HG03378 (cell line): Measurements from ENCODE around the gene GPRC5C.

ENCODE experiments used
- ATAC-seq: cut with Tn5 transposase; IDR thresholded peaks from one replicate; pipeline ENCODE4 v1.9.1; 2021; ENCODE audit warnings: mild to moderate bottlenecking, moderate library complexity; ENCODE audit not compliant: unreplicated experiment

GPRC5C gene

DNA sequence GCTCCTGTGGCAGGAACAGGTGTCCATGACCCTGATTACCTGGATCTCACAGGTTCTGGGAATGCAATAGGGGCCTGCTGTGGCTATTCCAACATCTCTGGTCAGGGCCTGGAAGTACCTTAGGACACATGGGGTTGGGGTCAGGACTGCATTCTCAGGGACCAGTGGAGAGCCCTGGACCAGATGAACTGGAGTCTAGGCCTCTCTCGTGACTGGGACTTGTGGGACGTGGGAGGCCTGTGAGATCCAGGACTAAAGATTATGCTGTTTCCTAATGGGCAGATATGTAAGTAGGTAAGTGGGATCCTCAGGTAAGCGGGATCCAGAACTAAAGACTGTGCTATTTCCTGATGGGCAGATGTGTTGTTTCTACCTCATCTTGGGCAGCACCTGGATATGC lies 18.3 kb downstream of the GPRC5C start:
- ATAC-seq, result no peak

- ATAC-seq, result no peak
Observed at GRCh38 chr17:74450925-74451403, 19.1 kb downstream of the GPRC5C start.

DNA sequence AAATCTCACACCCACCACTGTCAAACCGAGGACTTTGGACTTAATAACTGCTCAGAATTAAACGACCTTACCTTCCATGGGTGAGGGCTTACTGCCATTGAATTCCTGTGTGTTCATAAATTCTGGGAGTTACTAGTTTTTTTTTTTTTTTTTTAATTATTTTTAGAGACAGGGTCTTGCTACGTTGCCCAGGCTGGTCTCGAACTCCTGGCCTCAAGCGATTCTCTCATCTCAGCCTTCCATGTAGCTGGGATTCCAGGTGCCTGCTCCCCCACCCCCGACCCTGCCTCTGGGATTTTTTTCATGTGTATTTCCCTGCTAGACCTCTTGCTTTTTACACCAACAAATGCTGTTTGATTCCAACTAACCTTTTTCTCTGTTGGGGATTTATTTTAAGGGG lies 19.7 kb downstream of the GPRC5C start:
- ATAC-seq, result no peak

DNA sequence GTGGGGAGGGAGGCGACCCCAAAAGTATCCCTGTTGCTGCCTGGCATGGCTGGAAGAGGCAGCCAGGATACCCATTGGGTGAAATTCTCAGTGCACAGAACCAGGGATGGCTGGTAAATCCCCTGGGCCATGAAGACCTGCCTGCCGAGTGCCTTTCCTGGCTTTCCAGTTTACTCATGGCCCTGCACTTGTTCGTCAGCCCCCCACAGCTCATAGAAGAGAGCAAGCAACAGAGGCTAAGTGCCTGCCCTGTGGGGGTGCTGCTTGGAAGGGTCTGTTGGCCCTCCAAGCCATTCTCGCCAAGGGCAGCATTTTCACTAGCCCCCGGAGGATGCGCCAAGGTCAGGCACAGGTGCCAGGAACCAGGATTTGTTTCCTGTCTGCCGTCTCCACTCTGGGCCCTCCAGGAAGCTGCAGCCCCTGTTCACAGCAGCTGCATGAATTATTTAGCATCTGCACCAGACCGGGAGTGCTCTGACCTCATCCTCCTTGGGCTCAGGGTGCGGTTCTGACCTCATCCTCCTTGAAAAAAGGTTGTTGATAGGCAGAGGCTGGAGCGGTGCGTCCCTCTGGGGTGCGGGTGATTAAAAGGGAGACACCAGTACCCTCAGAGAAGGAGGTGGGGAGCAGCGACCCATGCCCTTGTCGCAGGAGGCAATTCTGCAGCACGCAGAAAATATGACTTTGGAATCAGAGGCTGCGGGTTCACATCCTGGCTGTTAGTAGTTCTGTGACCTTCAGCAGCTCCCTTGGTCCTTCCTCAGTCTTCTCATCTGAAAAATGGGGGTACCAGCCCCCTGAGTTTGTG lies 20.3 kb downstream of the GPRC5C start:
- no peak for ATAC-seq

DNA sequence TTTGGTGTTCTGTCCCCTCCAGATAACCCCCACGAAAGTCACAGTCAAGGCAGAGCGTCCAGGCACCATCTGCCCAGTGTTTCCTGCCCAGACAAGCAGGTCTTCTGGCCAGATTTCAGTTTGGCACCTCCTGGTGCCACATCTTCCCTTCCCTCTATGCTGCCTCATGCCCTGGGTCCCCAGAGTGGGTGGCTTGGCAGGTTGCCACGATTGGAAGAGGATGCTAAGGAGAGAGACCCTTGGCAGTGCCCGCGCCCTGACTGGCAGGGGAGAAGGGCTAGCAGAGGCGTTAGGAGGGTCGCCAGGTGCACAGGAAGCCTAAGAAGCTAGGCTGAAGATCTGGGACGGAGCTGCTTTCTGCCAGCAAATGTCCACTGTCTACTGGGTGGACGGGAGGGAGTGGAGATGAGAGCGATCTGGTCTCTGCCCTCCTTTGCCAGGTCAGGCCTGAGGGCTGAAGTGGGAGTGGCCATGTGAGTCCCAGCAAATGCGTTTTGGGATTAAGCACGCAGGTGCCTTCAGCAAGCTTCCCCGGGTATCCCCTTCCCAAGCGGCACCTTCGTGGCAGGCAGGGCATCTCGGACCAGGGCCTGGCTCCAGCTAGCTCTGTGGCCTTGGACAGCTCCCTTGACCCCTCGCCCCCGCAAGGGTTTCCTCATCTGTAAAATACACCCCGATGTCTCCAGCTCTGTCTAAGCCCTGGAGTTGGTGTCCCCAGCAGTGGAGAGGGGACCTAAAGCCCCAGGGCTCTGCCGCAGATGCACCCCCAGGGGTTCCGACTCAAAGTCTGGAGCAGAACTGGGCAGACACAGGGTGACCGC lies 21.2 kb downstream of the GPRC5C start:
- ATAC-seq, result no peak

- ATAC-seq, result no peak
Observed at GRCh38 chr17:74453665-74454196, 21.8 kb downstream of the GPRC5C start.

DNA sequence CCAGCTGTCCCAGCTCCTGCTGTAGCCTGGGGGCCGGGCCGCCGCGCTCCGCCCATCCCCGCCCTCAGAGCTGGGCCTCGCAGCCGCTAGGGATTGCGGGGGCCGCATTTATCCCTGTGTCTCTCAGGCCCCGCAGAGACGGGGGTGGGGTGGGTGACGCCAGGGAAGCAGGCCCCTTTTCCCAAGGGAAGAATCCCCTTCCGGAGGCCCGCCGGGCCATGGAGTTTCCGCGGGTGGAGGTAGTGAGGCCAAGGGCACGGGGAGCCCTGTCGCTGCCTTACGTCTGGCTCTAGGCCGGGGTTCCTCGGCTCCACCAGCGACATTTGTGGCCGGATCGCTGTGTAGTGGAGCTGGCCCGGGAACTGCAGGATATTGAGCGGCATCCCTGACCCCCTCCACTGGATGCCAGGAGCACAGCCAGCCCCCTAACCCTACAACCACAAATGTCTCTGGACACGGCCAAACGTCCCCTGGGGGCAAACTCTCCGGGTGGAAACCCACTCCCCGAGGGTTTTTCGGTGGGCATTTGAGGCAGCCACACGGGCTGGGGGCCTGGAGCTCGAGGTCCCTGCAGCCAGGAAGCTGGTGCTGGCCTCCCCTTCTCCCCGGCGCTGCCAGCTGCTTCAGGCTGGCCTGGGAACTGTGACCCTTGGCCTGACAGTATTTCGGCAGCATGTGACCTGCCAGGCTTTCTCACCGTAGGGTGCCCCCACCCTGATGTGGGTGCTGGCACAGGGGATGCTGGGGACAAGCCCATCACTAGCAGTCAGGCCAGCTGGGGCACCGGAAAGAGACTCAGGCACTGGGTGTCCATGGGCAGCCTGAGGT lies 22.5 kb downstream of the GPRC5C start:
- peak; percentile 48 for ATAC-seq

GRCh38 chr17:74455025-74455545 lies 23.2 kb downstream of the GPRC5C start:
- no peak for ATAC-seq

GRCh38 chr17:74455821-74456220 lies 23.9 kb downstream of the GPRC5C start:
- ATAC-seq, result no peak

GRCh38 chr17:74457146-74457819 lies 25.4 kb downstream of the GPRC5C start:
- no peak for ATAC-seq

DNA sequence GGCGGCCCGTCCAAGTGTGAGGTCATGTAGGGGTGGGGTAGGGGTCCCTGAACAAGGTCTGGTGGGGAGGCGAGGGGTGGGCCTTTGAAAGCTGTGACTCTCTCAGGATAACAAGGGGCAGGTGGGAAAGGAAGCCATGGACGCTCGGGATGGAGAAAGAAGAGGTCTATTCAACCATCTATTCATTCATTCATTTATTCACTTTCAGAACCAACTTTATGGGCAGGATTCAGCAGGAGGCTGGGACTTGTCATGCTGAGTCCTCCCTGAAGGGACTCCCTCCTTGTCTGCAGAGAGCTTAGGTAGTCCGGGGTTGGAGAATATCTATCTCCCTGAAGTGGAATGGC lies 25.9 kb downstream of the GPRC5C start:
- no peak for ATAC-seq

DNA sequence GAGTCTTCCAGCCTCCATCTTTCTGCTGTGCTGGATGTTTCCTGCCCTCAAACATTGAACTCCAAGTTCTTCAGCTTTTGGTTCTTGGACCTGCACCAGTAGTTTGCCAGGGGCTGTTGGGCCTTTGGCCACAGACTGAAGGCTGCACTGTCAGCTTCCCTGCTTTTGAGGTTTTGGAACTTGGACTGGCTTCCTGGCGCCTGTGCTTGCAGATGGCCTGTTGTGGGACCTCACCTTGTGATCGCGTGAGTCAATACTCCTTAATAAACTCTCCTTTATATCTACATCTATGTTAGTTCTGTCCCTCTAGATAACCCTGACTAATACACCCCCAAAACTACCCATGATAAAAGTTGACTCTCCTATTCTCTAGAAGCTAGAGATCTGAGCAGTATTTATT lies 26.9 kb downstream of the GPRC5C start:
- ATAC-seq, result no peak

DNA sequence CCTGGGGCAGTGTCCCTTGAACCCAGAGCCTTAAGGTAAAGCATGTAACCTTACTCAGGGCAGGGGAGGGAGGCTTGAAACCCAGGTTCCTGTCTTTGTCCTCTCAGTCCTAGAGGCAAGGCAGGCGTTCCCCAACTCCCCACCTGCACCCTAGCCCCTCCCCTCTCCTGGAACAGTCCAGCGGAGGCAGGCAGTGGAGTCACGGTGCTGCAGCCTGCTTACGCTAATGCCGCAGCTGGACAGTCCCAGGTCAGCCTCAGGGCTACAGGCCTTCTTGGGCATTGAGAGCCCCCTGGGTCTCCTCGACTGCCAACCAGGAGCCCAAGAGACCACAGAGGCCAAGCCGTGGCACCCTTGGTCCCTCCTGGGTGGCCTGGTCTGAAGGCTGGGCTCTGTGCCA lies 27.7 kb downstream of the GPRC5C start:
- no peak for ATAC-seq

- no peak for ATAC-seq
Observed at GRCh38 chr17:74460241-74460640, 28.4 kb downstream of the GPRC5C start.

- no peak for ATAC-seq
Observed at GRCh38 chr17:74460996-74461395, 29.1 kb downstream of the GPRC5C start.

- no peak for ATAC-seq
Observed at GRCh38 chr17:74461611-74462010, 29.7 kb downstream of the GPRC5C start.

GRCh38 chr17:74464730-74465377 lies 33.0 kb downstream of the GPRC5C start:
- no peak for ATAC-seq

GRCh38 chr17:74465378-74466110 lies 33.7 kb downstream of the GPRC5C start:
- no peak for ATAC-seq
